Cardiac fibroblast (primary cell): ENCODE data around the gene CELF4.

Experiments
- DNase-seq, 2 donors: peaks; one replicate each; pipeline versions ENCODE4 v3.0.0 to v3.0.0-alpha.2; 2010; ENCODE audit warnings: low read depth in 2 of 2
- H3K4me3 ChIP-seq, 2 donors: replicated peaks in 1 of 2; 1 replicate in 1 of 2; 2 replicates in 1 of 2; pipeline ENCODE4 v1.5.1; 2011; ENCODE audit warnings: low read depth in 2 of 2, low read length in 2 of 2, mild to moderate bottlenecking in 2 of 2, moderate library complexity in 1 of 2
- TF ChIP-seq, protein P1 (sequence below): IDR thresholded peaks from one replicate; pipeline ENCODE4 v1.5.1; 2011; ENCODE audit warnings: low read depth, mild to moderate bottlenecking, low read length, inconsistent platforms

Gene CELF4

DNA sequence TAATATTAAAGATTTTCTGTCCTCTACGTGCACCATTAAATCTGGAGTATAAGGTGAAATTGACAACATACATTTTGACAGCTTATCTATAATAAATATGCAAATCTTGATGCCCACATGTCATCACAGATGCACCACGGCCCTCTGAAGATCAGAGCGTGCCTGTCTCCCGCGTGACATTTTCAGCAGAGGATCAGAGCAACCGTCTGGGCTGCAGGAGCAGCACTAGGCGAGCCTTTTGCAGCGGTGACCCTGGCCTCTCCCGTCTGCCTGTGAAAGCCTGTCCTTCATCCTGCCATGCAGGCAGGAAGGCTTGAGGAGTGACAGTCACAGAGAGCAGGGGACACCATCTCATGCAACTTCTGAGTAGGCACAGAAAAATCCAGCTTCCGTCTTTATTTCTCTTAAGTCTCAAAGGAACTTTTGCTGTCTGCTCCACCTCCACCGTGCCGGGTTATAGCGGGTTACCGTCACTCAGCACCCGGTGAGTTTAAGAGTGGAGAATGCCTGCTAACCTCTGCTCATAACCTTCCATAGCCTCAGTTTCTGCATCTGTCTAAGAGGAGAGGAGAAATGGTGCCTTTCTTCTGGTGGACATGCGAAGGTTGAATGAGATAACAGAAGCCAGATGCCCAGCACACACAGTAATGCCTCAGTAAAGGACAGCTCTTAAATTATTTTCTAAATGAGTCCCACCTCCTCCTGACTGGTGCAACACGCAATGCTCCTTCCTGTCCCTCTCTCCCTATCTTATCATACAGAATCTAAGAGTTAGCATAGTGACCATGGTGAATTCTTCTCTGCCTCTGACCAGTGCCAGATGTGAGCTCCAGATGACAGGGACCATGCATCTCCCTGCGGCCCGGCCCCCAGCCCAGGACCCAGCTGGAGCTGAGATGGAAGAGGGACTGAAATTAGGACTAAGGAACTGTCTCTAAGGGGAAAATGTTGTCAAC, 43.8 kb downstream of the CELF4 start:
- H3K4me3 ChIP-seq = no peak overlapping the region
- no peak for DNase-seq
- TF ChIP-seq, protein P1, sequence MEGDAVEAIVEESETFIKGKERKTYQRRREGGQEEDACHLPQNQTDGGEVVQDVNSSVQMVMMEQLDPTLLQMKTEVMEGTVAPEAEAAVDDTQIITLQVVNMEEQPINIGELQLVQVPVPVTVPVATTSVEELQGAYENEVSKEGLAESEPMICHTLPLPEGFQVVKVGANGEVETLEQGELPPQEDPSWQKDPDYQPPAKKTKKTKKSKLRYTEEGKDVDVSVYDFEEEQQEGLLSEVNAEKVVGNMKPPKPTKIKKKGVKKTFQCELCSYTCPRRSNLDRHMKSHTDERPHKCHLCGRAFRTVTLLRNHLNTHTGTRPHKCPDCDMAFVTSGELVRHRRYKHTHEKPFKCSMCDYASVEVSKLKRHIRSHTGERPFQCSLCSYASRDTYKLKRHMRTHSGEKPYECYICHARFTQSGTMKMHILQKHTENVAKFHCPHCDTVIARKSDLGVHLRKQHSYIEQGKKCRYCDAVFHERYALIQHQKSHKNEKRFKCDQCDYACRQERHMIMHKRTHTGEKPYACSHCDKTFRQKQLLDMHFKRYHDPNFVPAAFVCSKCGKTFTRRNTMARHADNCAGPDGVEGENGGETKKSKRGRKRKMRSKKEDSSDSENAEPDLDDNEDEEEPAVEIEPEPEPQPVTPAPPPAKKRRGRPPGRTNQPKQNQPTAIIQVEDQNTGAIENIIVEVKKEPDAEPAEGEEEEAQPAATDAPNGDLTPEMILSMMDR = no peak

DNA sequence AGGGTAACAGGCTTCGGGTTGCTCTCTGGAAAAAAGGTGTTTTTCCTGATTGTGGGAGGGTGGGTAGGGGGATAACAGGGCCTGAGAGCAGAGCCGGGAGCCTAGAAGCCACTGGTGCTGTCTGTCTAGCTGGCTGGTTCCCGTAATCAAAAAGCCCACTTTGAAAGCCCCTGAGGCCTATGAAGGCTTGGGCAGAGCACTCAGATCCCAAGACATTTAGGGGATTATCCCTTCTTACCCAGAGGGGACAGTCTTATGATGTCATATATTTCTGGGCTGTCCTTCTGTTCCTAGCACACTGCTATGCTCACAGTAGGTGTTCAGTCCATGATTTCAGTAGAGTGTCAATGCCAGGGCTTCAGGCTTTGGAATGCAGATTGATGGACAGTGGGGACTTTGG, 45.1 kb downstream of the CELF4 start:
- no peak for DNase-seq
- TF ChIP-seq, protein P1 = no peak
- no peak overlapping the region for H3K4me3 ChIP-seq

DNA sequence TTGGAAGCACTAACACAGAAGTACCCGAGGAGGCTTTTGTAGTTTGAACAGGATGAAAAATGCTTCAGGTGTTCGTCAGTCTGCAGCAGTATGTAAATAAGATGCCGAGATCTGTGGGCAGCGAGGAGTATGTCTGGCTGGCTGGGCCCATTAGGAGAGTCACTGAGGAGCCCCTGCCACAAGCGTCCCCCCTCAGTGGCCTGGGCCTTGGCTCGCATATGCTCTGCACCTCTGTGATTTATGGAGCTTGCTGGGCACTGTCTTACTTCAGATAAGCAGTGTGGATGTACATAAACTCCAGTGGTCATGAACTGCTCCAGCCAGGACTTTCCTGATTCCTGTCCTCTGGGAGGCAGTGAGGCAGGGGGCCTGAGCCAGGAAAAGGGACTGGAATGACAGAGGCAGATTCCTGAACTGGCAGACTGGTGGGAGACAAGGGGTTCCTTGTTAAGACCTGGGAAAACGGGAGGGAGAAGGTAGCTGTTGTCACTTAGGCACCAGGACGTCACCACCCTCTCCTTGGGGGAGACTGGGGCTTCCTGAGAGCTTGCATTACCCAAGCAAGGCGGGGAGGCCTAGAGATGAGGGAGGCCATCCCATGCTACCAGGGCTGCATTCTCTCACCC, 46.0 kb downstream of the CELF4 start:
- TF ChIP-seq, protein P1 = no peak
- no peak overlapping the region for H3K4me3 ChIP-seq

DNA sequence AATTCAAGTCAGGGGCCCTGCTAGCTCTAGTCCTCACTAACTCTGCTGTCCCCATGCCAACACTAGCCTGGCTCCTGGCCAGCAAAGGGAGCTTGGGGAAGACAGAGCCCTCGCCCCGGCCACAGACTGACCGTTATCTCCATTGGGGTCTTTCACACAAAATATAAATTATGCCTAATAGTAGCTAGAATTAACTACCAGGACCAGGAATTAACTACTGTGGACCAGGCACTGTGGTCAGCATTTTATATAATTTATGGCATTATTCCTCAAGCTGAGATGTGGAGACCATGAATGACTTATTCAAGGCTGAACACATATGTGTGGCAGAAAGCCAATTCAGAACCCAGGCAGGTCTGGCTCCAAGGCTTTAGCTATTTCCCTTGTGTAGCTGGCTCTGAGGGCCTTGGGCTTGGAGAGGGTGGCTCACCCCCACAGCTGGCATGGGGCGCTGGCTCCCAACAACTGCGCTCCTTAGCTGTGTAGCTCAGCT, 49.2 kb downstream of the CELF4 start:
- TF ChIP-seq, protein P1 = no peak
- DNase-seq = no peak

More for the DNA sequence above, 46.0 kb downstream of the CELF4 start:
- no peak for DNase-seq

DNA sequence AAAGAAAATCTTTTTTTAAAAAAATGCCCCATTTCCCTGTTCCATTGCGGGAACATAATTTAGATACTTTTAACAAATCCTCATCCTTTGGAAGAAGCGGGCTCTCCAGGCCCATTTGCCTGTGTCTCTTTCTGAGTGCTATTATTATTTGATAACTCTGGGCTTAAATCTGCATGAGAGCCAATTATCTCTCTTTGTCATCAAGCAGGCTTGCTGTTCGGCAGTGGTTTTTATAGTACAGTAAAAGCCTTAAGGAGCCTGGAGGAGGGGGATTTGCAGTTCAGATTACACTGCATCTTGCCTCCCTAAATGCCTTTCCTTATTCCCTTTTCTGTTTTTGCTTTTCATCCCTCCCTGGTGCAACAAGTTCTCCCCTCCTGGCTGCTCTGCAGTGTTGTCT, 50.6 kb downstream of the CELF4 start:
- DNase-seq = no peak
- H3K4me3 ChIP-seq = no peak overlapping the region
- TF ChIP-seq, protein P1 = no peak

More for the DNA sequence above, 49.2 kb downstream of the CELF4 start:
- no peak overlapping the region for H3K4me3 ChIP-seq

DNA sequence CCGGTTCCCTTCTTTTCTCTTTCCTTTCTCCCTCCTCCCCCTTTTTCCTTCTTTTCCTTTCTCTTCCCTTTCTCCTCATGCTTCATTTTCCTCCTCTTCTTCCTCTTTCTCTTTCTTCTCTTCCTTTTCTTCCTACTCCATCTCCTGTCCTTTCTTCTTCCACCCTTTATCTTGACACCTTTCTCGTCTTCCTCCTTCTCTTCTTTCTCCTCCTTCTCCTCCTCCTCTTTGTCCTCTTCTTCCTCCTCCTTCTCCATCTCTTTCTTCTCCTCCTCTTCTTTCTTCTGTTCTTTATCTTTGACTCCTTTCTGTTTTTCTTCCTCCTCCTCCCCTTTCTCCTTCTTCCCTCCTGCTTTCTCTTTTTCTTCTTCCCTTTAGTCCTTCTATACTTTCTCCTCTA, 53.2 kb downstream of the CELF4 start:
- no peak for DNase-seq
- H3K4me3 ChIP-seq = no peak overlapping the region
- TF ChIP-seq, protein P1 = no peak
